ENCODE measurements around the gene CIDEC.
"Not testable (repeated sequence)": the region's sequence is repeated elsewhere in the genome, so short reads cannot be mapped to it uniquely, and the experiment has no call there.

CIDEC gene

GRCh38 chr3:9901967-9902366 lies 21.9 kb upstream of the CIDEC start:
- no peak for FAIRE-seq

GRCh38 chr3:9900965-9901415 lies 20.9 kb upstream of the CIDEC start:
- not testable (repeated sequence) for FAIRE-seq

GRCh38 chr3:9899289-9899791 lies 19.3 kb upstream of the CIDEC start:
- no peak for FAIRE-seq

- no peak for FAIRE-seq
These were observed 18.6 kb upstream of the CIDEC start for GRCh38 chr3:9898467-9899241.

- FAIRE-seq: no peak
These were observed 17.6 kb upstream of the CIDEC start for GRCh38 chr3:9897408-9898372.

GRCh38 chr3:9896755-9897407 lies 16.8 kb upstream of the CIDEC start:
- not testable (repeated sequence) for FAIRE-seq

GRCh38 chr3:9895715-9896114 lies 15.7 kb upstream of the CIDEC start:
- FAIRE-seq: not testable (repeated sequence)

GRCh38 chr3:9893739-9894138 lies 13.7 kb upstream of the CIDEC start:
- no peak for FAIRE-seq

GRCh38 chr3:9891072-9891622 lies 11.1 kb upstream of the CIDEC start:
- no peak for FAIRE-seq

GRCh38 chr3:9890249-9891071 lies 10.4 kb upstream of the CIDEC start, which contains the start of gene JAGN1:
Gene JAGN1, plus strand, starts transcription at chr3:9890610. Its CDS starts 113 bp downstream, at chr3:9890723.
- FAIRE-seq: no peak

GRCh38 chr3:9889405-9889804 lies 9.4 kb upstream of the CIDEC start:
- no peak for FAIRE-seq

GRCh38 chr3:9888540-9888939 lies 8.5 kb upstream of the CIDEC start:
- FAIRE-seq: no peak

- FAIRE-seq: no peak
These were observed 7.4 kb upstream of the CIDEC start for GRCh38 chr3:9887480-9887879.

- no peak for FAIRE-seq
These were observed 6.3 kb upstream of the CIDEC start for GRCh38 chr3:9886328-9886727.

- no peak for FAIRE-seq
These were observed 4.6 kb upstream of the CIDEC start for GRCh38 chr3:9884555-9885165.

GRCh38 chr3:9883706-9884554 lies 3.9 kb upstream of the CIDEC start:
- no peak for FAIRE-seq

- FAIRE-seq: no peak
These were observed 1.4 kb upstream of the CIDEC start for GRCh38 chr3:9881441-9881840.

- no peak for FAIRE-seq
These were observed 1.4 kb downstream of the CIDEC start for GRCh38 chr3:9878700-9879099.

GRCh38 chr3:9876991-9877390 lies 3.1 kb downstream of the CIDEC start:
- no peak for FAIRE-seq

GRCh38 chr3:9876255-9876654 lies 3.8 kb downstream of the CIDEC start:
- not testable (repeated sequence) for FAIRE-seq

Data from TTC549 (cell line).